Neural cell (in vitro differentiated cells): ENCODE data around the gene DEPDC1. TPM values are rescaled to one million over a fixed set of nuclear protein-coding genes. Genes with fewer than 3 reads are reported as not detected.

ENCODE experiments used
- polyA plus RNA-seq: library from polyadenylated mRNA; depleted of rRNA; stranded (reverse); fragments of >200 nt; gene quantifications from 2 replicates; pipeline ENCODE4 v1.2.3, GENCODE V29; 2014
- small RNA-seq, 3 experiments: library from RNA; depleted of rRNA; stranded (forward); fragments of <200 nt; gene quantifications; one replicate each; pipeline ENCODE3, GENCODE V24; 2012

The DEPDC1 gene
- polyA plus RNA-seq, 1 donor from 2014 or later, result 0.84 TPM

Small RNA genes within 50 kb of the gene (small RNA-seq; reads per million reads assigned to genes)
- 0 reads per million in 3 experiments for gene TXNP2

Other genes starting within 250 kb of the DEPDC1 start
- 0.16 TPM in 1 of 2 replicates, not detected in the other for gene RPE65, start 47.1 kb downstream of the DEPDC1 start, polyA plus RNA-seq